Psoas muscle (tissue), 8 donors: ENCODE results near the gene RYR1. TPM values are rescaled to one million over a fixed set of nuclear protein-coding genes. Genes with fewer than 3 reads are reported as not detected.

Experiments
- ATAC-seq, 4 donors: fragments of 200-7000 bp; cut with Tn5 transposase; one replicate each; pipeline ENCODE4 v1.9.1; 2020; ENCODE audit warnings: moderate library complexity in 3 of 4, mild to moderate bottlenecking in 2 of 4
- DNase-seq, 2 donors: peaks; one replicate each; pipeline ENCODE4 v3.0.0-alpha.2; 2020
- H3K27ac ChIP-seq: fragments of 200-600 bp; one replicate; pipeline ENCODE4 v1.8.0; 2022
- H3K27me3 ChIP-seq, 3 donors: fragments of 200-600 bp in 1 of 3; one replicate each; pipeline versions ENCODE4 v1.6.1 to v1.8.0; 2013 to 2022; ENCODE audit warnings: low read length in 2 of 3, mild to moderate bottlenecking in 2 of 3, moderate library complexity in 1 of 3; ENCODE audit not compliant: insufficient read depth in 3 of 3
- H3K36me3 ChIP-seq, 2 donors: fragments of 200-600 bp in 1 of 2; one replicate each; pipeline versions ENCODE4 v1.6.1 to v1.8.0; 2013 to 2022; ENCODE audit warnings: low read depth in 1 of 2, mild to moderate bottlenecking in 1 of 2, moderate library complexity in 1 of 2; ENCODE audit not compliant: insufficient read depth in 1 of 2
- H3K4me1 ChIP-seq: fragments of 200-600 bp; one replicate; pipeline ENCODE4 v1.8.0; 2022
- H3K4me3 ChIP-seq: fragments of 200-600 bp; one replicate; pipeline ENCODE4 v1.8.0; 2022; ENCODE audit warnings: mild to moderate bottlenecking
- H3K9me3 ChIP-seq: fragments of 200-600 bp; one replicate; pipeline ENCODE4 v1.8.0; 2022
- WGBS, 3 donors: extraction: QIAGEN DNeasy Blood & Tissue Kit; methylation state at CpG; one replicate each; pipeline versions ENCODE4 v1.1.6 to v1.1.7; 2013; 5-methylcytosine and 5-hydroxymethylcytosine counted together
- intact Hi-C, 2 donors: fragments of 100-400 bp; cut with DNase I; formaldehyde crosslinking; loops; one replicate each; pipeline versions ENCODE4 v1.11.0 to v1.14.2; 2022
- polyA plus RNA-seq, 3 donors: library from polyadenylated mRNA; stranded (reverse); fragments of 200-250 nt; gene quantifications; one replicate each; pipeline ENCODE4 v1.2.3, GENCODE V29; 2013
- total RNA-seq, 4 donors: library from RNA; stranded (reverse); fragmentation: NEBNext Ultra II Directional in 2 of 4; extraction: Animal tissue kit (Norgen Biotek cat#: 25700) in 2 of 4; gene quantifications; one replicate each; pipeline versions ENCODE4 v1.2.1 to v1.2.4, GENCODE V29; 2021 to 2023
- TF ChIP-seq, protein P1 (sequence below): fragments of 200-600 bp; IDR thresholded peaks from one replicate; pipeline ENCODE4 v1.8.0; 2022; ENCODE audit warnings: antibody characterized with exemption
- donor health status: healthy with polysubstance abuse.
- donor health status: DM: no; HTN: no; CAD: no; lungs with moderate emphysema.
- donor health status: Bipolar disorder and iron deficiency.
- donor health status: healthy.
- donor health status: DM: yes; HTN: yes; CAD: no.
- donor health status: DM: no; HTN: no; CAD: no.
- donor health status: DM: no; HTN: no; CAD: no.
- donor health status: DM: yes; HTN: yes; CAD: no.

RYR1 gene
- total and polyA plus RNA-seq, 7 donors: 56.0 to 1,211 (median 572) TPM

DNA sequence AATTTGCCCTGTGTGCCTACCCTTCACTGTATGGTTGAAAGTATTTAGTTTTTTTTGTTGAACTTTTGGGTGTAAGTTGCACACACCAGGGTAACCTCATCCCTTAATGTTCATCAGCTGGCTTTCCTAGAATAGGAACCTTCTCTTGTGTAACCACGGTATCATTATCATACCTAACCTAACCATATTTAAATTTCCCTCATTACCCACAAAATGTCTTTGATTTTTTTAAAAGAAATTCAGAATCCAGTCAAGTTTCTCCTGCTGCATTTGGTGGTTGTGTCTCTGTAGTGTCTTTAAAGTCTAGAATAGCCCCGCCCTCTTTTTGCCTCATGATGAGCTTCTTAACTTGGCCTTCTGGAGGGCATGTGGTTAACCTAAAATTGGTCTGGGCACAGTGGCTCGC is 80.3 kb downstream of the RYR1 start:
- H3K4me1 ChIP-seq: peaks cover 3% of the 10 kb centered on the region
- no peaks in the 10 kb centered on the region for H3K27me3 ChIP-seq
- 54 to 75% (median 60%) methylated on average over 3 of the region's 3 CpGs for WGBS, 3 donors
- DNase-seq: no peak
- peaks cover 3 to 100% of the 10 kb centered on the region in 2 donors for H3K36me3 ChIP-seq
- no peak overlapping the region for H3K4me3 ChIP-seq
- intact Hi-C loops: no loop called here
- ATAC-seq: no peak
- H3K9me3 ChIP-seq: no peaks in the 10 kb centered on the region
- H3K27ac ChIP-seq: peak overlapping the region; percentile 53
- TF ChIP-seq, protein P1, sequence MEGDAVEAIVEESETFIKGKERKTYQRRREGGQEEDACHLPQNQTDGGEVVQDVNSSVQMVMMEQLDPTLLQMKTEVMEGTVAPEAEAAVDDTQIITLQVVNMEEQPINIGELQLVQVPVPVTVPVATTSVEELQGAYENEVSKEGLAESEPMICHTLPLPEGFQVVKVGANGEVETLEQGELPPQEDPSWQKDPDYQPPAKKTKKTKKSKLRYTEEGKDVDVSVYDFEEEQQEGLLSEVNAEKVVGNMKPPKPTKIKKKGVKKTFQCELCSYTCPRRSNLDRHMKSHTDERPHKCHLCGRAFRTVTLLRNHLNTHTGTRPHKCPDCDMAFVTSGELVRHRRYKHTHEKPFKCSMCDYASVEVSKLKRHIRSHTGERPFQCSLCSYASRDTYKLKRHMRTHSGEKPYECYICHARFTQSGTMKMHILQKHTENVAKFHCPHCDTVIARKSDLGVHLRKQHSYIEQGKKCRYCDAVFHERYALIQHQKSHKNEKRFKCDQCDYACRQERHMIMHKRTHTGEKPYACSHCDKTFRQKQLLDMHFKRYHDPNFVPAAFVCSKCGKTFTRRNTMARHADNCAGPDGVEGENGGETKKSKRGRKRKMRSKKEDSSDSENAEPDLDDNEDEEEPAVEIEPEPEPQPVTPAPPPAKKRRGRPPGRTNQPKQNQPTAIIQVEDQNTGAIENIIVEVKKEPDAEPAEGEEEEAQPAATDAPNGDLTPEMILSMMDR: no peak

DNA sequence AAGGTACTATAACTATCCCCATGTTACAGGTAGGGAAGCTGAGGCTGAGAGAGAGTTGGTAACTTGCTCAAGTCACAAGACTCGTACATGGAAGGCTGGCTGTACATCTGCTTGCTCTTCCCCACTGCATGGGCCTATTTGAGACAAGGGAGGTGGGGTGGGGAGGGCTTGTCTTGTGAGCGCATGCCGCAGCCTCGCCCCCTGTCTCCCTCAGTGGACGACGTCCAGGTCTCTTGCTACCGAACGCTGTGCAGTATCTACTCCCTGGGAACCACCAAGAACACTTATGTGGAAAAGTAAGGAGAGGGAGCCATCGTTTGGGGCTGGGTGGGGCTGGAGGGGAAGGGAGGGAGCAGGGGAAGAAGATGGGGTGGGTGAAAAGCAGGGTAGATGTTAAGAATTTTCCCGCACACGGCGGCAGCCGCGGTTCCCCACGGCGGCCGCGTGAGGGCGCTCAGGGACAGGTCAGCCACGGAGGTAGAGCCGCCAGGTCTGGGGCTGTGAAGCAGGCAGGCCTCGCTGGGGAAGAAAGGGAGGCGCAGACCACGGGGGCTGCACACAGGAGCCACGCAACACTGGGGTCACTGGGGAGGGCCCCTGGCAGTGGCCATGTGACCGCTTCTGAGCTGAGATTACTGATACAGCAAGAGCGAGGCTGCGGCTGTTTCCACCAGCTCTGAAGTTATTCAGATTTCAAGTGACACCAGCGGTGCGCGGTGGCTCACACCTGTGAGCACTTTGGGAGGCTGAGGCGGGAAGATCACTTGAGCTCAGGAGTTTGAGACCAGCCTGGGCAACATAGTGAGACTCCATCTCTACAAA is 81.5 kb downstream of the RYR1 start:
- H3K27me3 ChIP-seq: no peaks in the 10 kb centered on the region
- ATAC-seq (peak; percentile 31 to 49 (median 38)), DNase-seq (peak; percentile 55 to 73)
- TF ChIP-seq, protein P1: peak; percentile 60
- intact Hi-C loops: no loop called here
- H3K9me3 ChIP-seq: no peaks in the 10 kb centered on the region
- H3K36me3 ChIP-seq: peaks cover 3 to 100% of the 10 kb centered on the region in 2 donors
- no peak overlapping the region for H3K4me3 ChIP-seq
- H3K27ac ChIP-seq: peak overlapping the region; percentile 15
- H3K4me1 ChIP-seq: peaks cover 3% of the 10 kb centered on the region
- WGBS, 3 donors: 43 to 46% (median 44%) methylated on average over 30 to 32 of the region's 32 CpGs

DNA sequence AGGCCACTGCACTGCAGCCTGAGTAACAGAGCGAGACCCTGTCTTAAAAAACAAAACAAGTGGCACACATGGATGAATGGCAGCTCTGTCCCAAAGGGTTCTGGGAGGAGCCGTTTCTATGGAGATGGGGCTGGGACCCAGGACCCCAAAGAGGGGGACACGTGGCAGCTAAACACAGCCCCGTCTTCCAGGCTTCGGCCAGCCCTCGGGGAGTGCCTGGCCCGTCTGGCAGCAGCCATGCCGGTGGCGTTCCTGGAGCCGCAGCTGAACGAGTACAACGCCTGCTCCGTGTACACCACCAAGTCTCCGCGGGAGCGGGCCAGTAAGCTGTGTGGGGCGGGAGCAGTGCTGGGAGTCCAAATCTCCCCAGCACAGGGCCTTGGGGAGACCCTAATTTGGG is 82.4 kb downstream of the RYR1 start:
- WGBS, 3 donors: 86 to 92% (median 88%) methylated on average over 17 of the region's 17 CpGs
- Histone ChIP-seq H3K4me3 (no peak overlapping the region), H3K9me3 (no peaks in the 10 kb centered on the region), H3K4me1 (peaks cover 3% of the 10 kb centered on the region), H3K27ac (peak overlapping the region; percentile 15), H3K27me3 (no peaks in the 10 kb centered on the region), H3K36me3 (peaks cover 3 to 100% of the 10 kb centered on the region in 2 donors)
- DNase-seq (peak in 1 of 2 donors; percentile 38), ATAC-seq (no peak)
- intact Hi-C loops: no loop called here
- TF ChIP-seq, protein P1: no peak

DNA sequence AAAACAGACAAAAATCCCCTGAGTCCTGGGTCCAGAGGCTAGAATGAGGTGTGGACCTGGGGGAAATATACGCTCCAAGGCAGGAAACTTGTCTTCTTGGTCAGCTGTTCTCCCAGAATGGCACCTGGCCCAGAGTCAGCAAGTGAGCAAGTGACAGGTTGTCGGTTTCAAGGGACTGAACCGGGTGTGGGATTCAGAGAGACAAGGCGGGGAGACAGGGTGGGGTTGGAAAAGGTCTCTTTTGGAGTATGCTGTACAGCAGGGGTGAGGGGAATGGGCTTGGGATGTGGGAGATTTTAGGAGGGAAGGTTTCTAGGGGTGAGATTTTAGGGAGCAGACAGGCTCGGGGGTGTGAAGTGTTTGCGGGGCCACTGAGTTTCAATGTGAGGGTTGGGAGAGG is 83.3 kb downstream of the RYR1 start:
- no peaks in the 10 kb centered on the region for H3K27me3 ChIP-seq
- WGBS, 3 donors: 59 to 77% (median 62%) methylated on average over 6 of the region's 6 CpGs
- TF ChIP-seq, protein P1: no peak
- peak in 2 of 4 donors; percentile 10 to 20 for ATAC-seq
- H3K9me3 ChIP-seq: no peaks in the 10 kb centered on the region
- peak overlapping the region; percentile 16 for H3K27ac ChIP-seq
- intact Hi-C loops: no loop called here
- DNase-seq: peak in 1 of 2 donors; percentile 5
- no peak overlapping the region for H3K4me3 ChIP-seq
- H3K4me1 ChIP-seq: peaks cover 3% of the 10 kb centered on the region
- H3K36me3 ChIP-seq: peaks cover 3 to 100% of the 10 kb centered on the region in 2 donors
